ENCODE measurements around the gene GUCY1B1.

The GUCY1B1 gene

DNA sequence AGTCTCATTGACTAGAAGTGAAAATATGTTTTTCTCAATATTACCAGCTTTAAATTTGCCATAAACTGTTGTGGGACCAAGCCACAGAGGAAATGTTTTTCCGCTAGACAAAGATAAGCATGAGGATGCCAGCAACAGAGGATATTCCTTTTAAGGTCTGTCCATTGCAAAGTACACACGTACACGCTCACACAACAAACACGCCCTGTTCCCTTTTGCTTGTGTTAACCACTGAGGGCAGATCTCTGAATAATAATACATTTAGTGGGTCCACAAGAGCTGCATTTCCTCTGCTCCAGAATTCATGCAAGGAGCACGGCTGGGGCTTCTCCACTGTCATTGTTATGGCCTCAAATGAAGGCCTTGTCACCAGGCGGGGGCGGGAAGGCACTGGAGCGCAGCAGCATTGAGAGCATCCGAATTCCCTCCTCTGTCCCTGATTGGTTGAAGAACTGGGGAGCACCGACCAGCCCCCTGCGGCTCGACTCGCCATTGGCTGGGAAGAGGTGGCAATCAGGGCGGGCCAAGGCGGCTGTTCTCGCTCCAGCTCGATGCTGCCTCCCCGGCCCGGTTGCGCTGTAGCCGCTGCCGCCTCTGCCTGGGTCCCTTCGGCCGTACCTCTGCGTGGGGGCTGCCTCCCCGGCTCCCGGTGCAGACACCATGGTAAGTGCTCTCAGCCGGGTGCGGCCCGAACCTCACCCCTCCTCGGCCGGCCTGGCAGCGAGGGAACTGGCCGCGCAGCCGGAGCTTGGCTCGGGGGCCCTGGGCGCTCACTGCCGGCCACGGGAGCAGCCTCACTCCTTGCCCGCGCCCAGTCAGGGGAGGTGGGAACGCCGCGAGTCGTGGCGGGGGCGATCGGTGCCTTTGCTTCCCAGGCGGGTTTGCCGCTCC is at the start of gene GUCY1B1:
TSS of gene GUCY1B1 (plus strand) at position 541 of the 891 bp plus-strand sequence. CDS start at position 661, 120 bp downstream.
- peak; percentile 77 for DNase-seq

DNA sequence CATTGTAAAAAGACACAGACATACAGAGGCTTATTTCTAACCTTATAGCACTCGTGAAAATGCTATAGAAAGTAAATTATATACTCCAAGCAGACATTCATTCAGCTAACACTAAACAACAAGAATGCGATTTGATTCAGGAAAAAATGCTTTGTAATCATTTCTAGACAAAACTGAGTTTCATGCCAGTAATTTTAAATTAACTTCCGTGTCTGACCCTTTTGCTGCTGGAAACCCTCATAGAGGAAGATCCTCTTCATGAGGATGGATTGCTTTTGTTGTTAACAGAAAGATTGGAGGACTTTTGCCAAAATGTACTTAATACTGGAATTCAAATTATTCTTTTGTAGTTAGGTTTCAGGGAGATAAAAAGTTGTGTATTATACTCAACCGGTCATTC is 48.9 kb upstream of the GUCY1B1 start:
- DNase-seq = no peak

DNA sequence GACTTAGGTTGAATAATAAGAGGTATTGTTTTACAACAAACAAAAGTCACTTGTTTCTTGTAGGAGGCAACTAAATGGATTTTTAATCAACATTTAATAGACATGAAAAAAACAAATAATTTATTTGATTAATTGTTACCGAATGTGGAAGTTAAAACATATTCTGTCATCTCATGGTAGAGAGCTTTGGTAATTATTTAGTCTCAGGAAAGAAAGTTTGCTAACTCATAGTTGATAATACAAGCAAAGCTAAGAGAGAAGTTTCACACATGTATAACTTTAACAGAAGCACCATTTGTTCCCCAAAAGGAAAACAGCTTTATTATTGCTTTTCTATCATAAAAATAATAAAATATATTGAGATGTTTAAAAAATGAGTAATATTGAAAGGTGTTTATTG is 47.3 kb upstream of the GUCY1B1 start:
- DNase-seq = no peak

DNA sequence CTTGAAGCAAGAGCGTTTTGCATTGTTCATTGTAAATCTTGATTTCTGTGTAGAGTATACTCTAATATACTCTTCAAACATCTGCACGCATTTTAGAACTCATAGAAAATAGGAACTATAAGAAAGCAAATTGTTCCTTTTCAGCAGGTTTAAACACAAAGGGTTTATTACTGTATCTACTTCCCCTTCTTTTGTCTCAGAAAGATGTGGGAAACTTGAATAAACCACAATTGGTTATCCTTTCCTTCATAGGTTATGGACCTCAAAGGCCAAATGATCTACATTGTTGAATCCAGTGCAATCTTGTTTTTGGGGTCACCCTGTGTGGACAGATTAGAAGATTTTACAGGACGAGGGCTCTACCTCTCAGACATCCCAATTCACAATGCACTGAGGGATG is 46.0 kb upstream of the GUCY1B1 start:
- DNase-seq = no peak

DNA sequence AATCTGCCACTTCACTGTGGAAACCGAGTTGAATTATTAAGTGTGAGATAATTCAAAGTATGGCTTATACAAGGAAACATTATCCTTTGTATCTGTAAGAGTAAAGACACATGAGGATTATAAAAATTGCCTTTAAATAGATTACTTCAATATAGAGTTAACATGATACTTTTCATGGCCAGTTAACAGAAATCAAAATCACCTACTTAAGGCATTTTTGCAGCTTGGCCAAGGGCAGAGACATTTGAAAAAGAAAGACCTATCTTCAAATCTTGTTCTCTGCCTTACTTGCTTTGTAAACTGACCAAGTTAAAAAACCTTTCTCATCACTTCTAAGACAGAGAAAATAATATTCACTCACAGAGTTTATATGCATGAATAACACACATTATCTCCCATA is 44.9 kb upstream of the GUCY1B1 start:
- DNase-seq = no peak

DNA sequence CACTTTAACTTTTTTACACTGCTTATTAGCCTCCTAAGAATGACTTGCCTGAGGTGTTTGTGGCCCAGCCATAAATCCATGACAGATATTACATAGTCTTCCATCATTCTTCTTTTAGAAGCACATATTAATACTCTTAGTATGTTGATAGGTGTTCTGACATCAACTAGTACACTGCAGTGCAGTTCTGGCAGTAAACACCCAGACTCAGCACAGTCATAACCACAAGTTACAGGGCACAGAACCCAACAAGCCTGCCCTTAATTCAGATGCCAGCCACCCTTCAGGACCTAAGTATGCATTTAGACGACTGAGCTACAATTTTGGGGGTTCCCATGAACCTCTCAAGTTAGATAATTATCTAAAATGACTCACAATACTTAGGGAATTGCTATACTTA is 36.5 kb upstream of the GUCY1B1 start:
- DNase-seq = no peak

DNA sequence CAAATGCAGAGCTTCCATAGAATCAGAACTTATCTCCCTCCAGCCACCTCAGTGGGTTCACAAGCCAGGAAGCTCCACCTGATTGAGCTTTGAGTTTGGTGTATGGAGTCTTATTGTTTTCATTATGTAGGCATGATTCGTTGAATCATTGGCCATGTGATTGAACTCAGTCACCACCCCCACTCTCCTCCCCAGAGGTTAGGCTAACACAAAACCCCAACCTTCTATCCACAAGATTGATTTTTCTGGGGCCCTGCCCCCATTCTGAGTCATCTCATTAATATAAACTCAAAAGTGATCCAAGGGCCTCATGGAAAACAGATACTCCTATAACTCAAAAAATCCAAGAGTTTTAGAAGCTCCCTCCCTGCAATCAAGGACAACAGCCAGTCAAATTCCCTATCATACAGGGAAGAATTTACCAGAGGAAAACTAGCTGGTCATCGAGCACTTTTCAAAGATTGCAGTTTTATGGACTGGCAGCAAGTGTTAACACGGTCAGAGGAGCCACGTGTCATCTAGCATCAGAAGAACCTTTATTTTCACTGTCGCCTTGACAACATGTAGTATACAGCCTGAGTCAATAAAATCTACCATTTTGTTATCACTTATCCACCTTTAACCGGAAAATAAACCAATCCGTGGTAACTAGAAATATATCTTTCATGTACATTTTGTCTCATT is 35.9 kb upstream of the GUCY1B1 start:
- DNase-seq = peak; percentile 5

DNA sequence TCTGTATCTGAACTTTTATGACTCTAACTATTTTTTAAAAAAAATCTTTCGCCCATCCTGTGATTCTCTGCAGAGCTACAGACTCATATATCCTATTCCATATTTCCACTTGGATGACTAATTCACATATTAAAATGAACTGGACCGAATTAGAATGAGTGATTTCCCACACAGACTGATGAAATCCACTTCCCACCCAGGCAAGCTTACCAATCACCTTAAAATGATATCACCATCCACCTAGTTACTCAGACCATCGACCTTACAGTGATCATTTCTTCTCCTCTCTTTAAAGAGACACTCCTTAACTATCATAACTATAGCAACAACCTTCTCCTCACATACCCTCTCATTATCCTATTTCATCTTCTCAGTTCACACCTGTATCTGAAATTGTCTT is 34.1 kb upstream of the GUCY1B1 start:
- DNase-seq = no peak

DNA sequence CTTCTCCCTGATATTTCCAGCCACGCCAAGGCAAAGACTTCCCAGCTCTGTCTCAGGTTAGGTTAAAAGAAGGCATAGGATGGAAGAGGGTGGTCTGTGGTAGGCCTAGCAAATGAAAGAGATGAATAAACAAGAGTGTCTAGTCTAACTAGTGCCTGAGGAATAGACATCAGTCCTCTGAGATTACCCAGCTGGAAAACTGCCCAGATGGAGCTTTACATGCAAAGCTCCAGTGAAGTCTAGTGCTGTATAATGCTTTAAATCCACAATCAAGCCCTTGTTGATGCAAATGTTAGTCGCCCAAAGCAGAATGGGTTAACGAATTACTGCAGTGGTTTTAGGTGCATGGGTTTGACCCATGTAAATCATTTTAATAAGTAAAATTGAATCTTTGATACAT is 24.8 kb upstream of the GUCY1B1 start:
- DNase-seq = no peak

DNA sequence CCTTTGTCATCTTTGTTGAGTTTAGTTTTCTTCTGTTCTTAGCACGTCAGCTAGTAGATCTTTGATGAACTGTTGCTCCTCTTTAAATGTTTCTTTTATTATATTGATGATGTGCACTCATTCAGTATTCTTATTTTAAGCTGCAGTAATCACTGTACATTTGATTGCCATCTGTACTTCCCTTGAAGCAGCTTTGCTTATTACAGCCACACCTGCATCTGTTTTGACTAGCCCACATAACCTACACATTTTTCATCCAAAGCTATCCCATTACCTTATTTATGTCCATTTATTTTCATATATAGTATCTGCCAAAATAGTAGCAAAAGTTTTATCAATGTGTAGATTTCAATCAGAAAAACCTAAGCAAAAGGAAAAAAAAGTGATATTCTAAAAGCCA is 23.9 kb upstream of the GUCY1B1 start:
- no peak for DNase-seq

DNA sequence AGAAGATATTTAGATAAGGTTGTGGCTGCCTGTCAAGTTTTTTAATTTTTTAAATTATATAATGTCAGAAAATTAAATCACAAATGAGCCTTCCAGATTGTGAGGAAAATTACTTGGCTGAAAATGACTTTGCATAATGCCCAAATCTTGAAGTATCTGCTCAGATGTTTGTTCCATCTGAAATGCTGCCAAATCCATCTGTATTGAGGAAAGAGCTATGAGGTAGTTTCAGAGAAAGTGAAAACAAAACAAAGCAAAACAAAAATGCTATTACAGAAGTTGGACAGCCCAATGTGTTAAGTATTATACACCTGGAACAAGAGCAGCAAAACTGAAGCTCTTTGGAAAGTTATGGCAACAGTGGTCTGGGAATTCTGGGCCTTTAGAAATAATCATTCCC is 23.3 kb upstream of the GUCY1B1 start:
- DNase-seq = no peak

DNA sequence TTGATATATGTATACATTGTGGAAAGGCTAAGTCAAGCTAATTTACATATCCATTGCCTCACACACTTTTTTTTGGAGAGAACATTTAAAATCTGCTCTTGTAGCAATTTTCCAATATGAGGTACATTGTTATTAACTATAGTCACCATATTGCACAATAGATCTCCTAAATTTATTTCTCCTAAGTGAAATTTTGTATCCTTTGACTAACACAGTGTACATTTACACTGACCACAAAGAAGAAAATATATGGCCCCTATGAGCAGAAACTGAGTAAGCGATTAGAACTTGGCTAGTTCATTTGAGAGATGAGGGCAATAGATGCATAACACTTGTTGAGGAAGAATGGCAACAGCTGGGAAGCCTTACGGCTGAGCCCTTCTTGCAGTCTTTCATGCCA is 20.3 kb upstream of the GUCY1B1 start:
- peak; percentile 2 for DNase-seq

DNA sequence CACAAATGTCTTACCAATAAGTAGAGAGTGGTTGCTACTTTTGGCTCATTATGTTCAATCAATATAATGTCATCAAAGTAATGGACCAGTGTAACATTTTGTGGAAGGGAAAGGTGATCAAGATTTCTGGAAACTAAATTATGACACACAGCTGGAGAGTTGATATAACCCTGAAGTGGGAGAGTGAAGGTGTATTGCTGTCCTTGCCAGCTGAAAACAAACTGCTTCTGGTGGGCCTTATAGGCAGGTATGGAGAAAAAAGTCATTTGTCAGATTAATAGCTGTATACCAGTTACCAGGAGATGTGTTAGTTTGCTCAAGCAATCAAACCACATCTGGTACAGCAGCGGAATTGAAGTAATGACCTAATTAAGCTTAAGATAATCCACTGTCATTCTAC is 17.3 kb upstream of the GUCY1B1 start:
- no peak for DNase-seq

DNA sequence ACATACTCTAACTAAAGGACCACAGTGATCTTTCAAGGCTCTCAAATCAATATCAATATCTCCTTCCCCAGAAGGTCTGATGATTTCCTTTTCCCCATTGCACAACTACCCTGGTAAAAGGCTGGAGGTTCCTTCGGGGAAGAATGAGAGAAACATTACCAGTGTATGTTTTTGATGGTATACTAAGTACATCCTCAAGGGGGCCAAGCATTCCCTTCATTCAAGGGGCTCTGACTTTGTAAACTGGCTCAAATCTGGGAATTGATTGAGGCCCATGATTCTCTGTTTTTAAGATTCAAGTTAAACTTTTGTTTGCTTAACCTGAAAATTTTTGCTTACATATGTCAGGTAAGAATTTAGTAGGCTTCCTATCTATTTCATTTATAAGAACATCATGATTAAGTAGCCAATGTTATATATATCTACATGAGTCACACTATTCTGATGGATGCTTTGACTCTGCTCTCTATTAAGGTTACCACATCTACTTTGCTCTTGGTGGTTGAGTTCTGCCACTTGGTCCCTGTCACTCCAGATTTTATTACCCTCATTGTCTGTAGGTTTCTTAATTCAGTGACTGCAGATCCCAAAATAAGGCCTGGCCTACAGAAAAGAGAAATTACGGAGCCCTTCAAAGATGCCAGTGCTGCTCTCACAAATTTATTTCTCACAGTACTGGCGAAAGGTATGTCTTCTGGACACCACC is 16.4 kb upstream of the GUCY1B1 start:
- DNase-seq = no peak

DNA sequence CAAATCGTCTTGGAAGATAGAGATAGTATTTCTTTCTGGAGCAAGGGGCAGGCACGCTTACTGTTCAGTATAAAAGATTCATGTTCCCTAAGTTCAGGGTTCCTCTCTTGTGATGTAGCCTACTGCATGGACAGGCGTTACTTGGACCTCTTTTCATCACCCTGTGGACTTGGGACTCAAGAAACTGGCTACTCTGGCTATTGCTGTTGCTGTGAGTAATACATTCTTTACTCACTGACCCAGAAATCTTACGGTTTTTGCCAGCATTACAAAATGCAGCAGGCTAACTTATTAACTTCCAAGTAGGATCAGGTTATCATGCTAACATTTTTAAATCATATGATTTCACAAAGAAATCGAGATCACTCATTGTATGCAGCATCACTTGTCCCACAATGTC is 12.8 kb upstream of the GUCY1B1 start:
- peak; percentile 2 for DNase-seq

DNA sequence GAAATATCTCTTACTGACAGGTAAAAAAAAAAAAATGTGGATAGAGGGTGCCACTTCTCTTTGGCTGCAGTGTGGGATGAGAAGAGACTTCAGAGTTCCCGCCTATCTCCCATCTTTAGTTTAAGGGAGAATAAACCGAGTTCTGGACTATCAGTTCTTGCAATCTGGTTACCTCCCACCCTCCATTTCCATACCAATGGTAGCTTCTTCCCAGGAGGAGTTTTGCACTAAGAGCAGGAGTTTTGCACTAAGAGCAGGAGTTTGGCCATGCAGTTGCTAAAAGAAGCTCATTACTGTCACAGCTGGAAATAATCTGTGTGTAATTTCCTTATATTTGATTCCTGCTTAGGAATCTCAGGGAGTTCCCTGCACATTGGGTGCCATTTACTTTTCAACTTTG is 10.8 kb upstream of the GUCY1B1 start:
- DNase-seq = no peak

DNA sequence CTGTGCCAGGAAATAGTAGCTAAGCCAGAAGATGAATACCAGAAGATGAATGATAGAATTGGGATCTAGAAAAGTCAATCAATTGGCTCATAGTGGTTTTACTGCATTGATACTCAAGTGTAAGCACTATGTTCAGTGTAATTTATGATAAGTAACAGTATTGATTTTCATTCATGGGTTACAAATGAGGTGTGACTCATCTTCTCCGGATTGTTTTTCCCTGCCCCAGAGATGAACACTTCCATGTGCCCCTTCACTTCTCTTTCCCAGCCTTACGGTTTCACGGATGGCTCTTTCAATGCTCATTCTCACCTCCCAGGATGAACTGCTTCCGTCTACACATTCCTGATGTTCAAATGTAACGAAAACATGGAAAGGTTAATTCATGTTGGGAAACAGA is 9.8 kb upstream of the GUCY1B1 start:
- no peak for DNase-seq

DNA sequence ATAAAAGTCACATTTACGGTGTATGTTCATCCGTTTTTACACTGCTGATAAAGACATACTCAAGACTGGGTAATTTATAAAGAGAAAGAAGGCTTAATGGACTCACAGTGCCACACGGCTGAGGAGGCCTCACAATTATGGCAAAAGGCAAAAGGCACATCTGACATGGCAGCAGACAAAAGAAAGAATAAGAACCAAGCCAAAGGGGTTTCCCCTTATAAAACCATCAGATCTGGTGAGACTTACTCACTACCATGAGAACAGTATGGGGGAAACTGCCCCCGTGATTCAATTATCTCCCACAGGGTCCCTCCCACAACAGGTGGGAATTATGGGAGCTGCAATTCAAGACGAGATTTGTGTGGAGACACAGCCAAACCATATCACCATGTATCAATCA is 7.3 kb upstream of the GUCY1B1 start:
- no peak for DNase-seq

DNA sequence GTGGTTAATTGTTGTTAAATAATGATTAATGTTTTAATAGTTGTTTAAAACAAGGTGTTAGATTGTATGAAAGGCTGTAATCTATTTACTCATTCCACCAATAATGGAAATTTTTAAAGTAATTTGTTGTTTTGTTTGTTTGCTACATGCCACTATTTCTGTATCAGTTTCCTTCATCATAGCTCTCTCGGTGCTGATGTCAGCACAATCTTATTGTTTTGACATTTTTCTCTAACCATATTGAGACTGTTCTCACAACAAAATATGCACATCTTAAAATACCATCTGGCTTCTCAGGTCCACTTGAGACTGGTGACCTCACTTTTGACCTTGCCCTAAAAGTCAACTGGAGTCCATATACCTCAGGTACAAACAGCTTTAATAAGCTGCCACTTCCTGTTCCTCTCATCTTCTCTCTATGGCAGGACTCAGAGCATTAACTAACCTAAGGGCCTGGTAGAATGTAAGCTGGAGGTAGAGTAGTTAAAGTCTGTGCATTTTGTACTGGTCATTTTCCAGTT is 1.0 kb upstream of the GUCY1B1 start:
- DNase-seq = no peak

DNA sequence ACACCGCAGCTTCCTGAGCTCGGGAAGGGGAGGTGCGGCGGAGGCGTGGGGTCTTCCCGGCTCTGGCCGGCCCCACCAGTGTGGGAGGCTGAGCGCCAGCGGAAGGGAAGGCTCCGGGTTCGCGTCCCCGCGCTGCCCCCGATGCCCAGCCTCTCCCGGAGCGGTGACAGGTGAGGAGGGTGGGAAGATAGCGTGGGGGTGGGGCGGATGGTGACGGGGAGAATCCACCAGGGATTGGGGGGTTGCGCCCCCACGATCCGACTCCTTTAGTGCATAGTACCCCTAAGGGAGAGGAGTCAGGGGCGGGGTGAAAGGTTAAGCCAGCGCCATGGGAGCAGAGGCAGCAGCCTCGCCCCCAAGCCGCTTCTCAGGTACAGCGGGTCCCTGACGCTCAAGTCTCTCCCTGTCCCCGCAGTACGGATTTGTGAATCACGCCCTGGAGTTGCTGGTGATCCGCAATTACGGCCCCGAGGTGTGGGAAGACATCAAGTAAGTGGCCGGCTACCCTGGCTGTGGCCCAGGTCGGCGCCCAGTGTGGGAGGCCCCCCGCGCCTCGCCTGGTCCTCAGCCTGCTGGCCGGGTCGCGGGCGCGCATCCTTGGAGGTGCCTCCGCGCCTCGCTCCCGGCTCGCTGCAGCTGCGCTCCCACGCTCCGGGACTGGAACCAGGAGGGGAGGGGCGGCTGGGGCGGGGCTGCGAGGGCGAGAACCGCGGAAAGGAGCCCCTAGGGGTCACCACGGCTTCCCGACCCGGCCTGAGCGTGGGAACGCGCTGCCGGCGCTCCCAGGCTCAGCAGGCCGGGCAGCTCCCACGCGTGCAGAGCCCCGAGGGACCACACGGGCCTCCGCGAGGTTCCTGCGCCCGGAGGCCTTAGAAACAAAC is 791 bp downstream of the GUCY1B1 start:
- DNase-seq = peak; percentile 13

DNA sequence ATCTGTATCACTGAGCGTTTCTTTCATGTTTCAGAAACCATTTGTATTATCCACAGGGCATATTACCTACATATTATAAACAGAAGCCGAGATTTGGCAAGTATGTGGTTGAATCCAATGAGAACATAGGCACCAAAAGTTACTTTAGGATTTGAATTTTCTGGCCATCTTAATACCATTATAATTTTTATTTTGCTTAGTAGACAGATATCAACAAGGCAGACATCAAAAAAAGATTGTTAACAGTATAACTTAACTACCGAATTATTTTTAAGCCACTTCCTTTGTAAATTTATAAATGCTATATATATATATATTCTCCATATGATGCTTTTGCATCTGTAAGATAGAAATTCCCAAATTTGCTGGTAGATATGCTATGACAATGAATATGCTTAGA is 2.2 kb downstream of the GUCY1B1 start:
- DNase-seq = no peak

DNA sequence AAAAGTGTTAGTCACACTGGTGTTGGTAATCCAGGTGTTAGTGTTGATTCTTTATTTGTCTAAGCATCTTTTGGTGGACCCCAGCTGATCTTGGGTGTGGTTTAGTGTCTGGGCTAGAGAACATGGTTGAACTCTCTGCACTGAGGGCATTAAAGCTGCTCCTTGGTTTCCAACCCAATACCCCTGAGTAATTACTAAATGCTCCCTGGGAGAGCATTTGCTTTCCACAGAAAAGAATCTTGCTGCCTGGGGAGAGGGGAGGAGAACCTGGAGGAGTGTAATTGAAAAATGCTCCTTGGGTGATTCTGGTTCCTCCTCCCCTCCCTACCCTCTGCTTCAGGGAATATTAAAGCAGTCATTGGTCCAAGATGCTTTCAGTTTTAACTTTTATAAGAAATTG is 3.1 kb downstream of the GUCY1B1 start:
- no peak for DNase-seq

DNA sequence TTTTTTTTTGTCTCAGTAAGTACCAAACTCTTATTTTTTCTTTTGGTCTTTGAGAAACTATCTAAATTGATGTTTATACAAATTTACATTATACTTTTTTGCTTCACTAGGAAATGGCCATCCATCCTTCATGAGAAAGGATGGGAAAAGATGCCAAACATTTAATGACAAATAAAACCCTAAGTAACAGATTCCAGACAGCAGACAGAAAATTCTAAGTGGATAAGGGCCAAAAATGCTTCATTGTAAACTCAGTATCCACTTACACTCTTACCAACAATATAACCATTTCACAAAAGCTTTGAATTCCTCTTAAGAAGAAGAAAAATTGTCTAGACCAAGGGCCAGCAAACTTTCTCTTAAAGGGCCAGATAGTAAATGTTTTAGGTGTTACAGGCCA is 3.5 kb downstream of the GUCY1B1 start:
- no peak for DNase-seq

Measured in EL (cell line).